Neural cell (in vitro differentiated cells): ENCODE results near the gene MRPL11. TPM values are rescaled to one million over a fixed set of nuclear protein-coding genes. Genes with fewer than 3 reads are reported as not detected.

Experiments
- H2AFZ ChIP-seq: fragments of 200-600, 300-800 bp; sonication (generic), shearing (Covaris generic); 2 replicates; pipeline ENCODE4 v1.6.0; 2014; ENCODE audit warnings: low read depth, mild to moderate bottlenecking, antibody characterized with exemption, low read length, moderate library complexity
- H3F3A ChIP-seq: fragments of 200-600 bp; shearing (Covaris generic); 2 replicates; pipeline ENCODE4 v1.6.1; 2016; ENCODE audit warnings: mild to moderate bottlenecking, moderate library complexity, mixed read lengths, antibody characterized with exemption, low read length; ENCODE audit not compliant: insufficient read depth, poor library complexity, severe bottlenecking
- H3K27ac ChIP-seq: fragments of 200-600, 300-800 bp; sonication (generic), shearing (Covaris generic); 2 replicates; pipeline ENCODE4 v1.5.1; 2014; ENCODE audit warnings: mild to moderate bottlenecking, low read length, moderate library complexity
- H3K27me3 ChIP-seq: fragments of 300-800, 200-600 bp; sonication (generic), shearing (Covaris generic); 2 replicates; pipeline ENCODE4 v1.6.0; 2014; ENCODE audit warnings: mild to moderate bottlenecking, low read depth, low read length, moderate library complexity; ENCODE audit not compliant: insufficient read depth
- H3K36me3 ChIP-seq: fragments of 300-800, 200-600 bp; sonication (generic), shearing (Covaris generic); 2 replicates; pipeline ENCODE4 v1.5.1; 2014; ENCODE audit warnings: mild to moderate bottlenecking, antibody characterized with exemption, low read length, moderate library complexity; ENCODE audit not compliant: insufficient read depth
- H3K4me2 ChIP-seq: fragments of 300-800, 200-600 bp; sonication (generic), shearing (Covaris generic); 2 replicates; pipeline ENCODE4 v1.6.0; 2014; ENCODE audit warnings: mild to moderate bottlenecking, low read length
- H3K4me3 ChIP-seq: fragments of 300-800, 200-600 bp; sonication (generic), shearing (Covaris generic); 2 replicates; pipeline ENCODE4 v1.5.1; 2014; ENCODE audit warnings: mild to moderate bottlenecking, low read length, moderate library complexity
- H3K79me2 ChIP-seq: fragments of 200-600 bp; shearing (Covaris generic); replicated peaks from 2 replicates; pipeline ENCODE4 v1.6.0; 2014; ENCODE audit warnings: mild to moderate bottlenecking, low read length, moderate library complexity; ENCODE audit not compliant: insufficient read depth
- H3K9ac ChIP-seq: fragments of 300-800, 200-600 bp; sonication (generic), shearing (Covaris generic); 2 replicates; pipeline ENCODE4 v1.6.1; 2016; ENCODE audit warnings: mild to moderate bottlenecking, low read length, mixed read lengths
- H3K9me2 ChIP-seq: fragments of 200-600 bp; shearing (Covaris generic); 2 replicates; pipeline ENCODE4 v1.6.1; 2016; ENCODE audit warnings: mild to moderate bottlenecking, low read length, mixed read lengths; ENCODE audit not compliant: insufficient read depth
- H3K9me3 ChIP-seq: fragments of 200-600, 300-800 bp; sonication (generic), shearing (Covaris generic); 2 replicates; pipeline ENCODE4 v1.6.1; 2016; ENCODE audit warnings: mild to moderate bottlenecking, mixed run types, low read length, moderate library complexity, mixed read lengths
- H4K20me1 ChIP-seq: fragments of 200-600 bp; shearing (Covaris generic); 2 replicates; pipeline ENCODE4 v1.6.1; 2016; ENCODE audit warnings: mild to moderate bottlenecking, mixed run types; ENCODE audit not compliant: insufficient read depth
- CTCF ChIP-seq: fragments of 450-650 bp; IDR thresholded peaks from 2 replicates; pipeline ENCODE4 v1.5.1; 2014; ENCODE audit warnings: antibody characterized with exemption, mild to moderate bottlenecking, moderate library complexity; ENCODE audit not compliant: poor library complexity, severe bottlenecking
- EP300 ChIP-seq: fragments of 450-650 bp; conservative IDR thresholded peaks from 2 replicates; pipeline ENCODE4 v1.6.1; 2014; ENCODE audit warnings: antibody characterized with exemption, mild to moderate bottlenecking, moderate library complexity; ENCODE audit not compliant: poor library complexity, severe bottlenecking
- EZH2 ChIP-seq: fragments of 200-600, 300-800 bp; shearing (Covaris generic), sonication (generic); IDR thresholded peaks from 2 replicates; pipeline ENCODE4 v1.6.1; 2014; ENCODE audit warnings: antibody characterized with exemption, low read length, borderline replicate concordance, mild to moderate bottlenecking; ENCODE audit not compliant: insufficient read depth, poor library complexity, severe bottlenecking
- MXI1 ChIP-seq: fragments of 450-650 bp; conservative IDR thresholded peaks from 2 replicates; pipeline ENCODE4 v1.6.1; 2014; ENCODE audit warnings: antibody characterized with exemption, mild to moderate bottlenecking; ENCODE audit not compliant: poor library complexity, severe bottlenecking
- POLR2AphosphoS5 ChIP-seq: IDR thresholded peaks from 2 replicates; pipeline ENCODE4 v1.6.1; 2012
- RAD21 ChIP-seq: fragments of 450-650 bp; conservative IDR thresholded peaks from 2 replicates; pipeline ENCODE4 v1.6.1; 2014; ENCODE audit warnings: antibody characterized with exemption, mild to moderate bottlenecking, moderate library complexity
- REST ChIP-seq: IDR thresholded peaks from 2 replicates; pipeline ENCODE4 v1.6.1; 2012; ENCODE audit warnings: borderline replicate concordance
- SMC3 ChIP-seq: fragments of 450-650 bp; conservative IDR thresholded peaks from 2 replicates; pipeline ENCODE4 v1.6.1; 2014; ENCODE audit warnings: antibody characterized with exemption, mild to moderate bottlenecking, moderate library complexity; ENCODE audit not compliant: poor library complexity
- TAF1 ChIP-seq: IDR thresholded peaks from 2 replicates; pipeline ENCODE4 v1.6.1; 2012; ENCODE audit warnings: low read depth
- polyA plus RNA-seq: library from polyadenylated mRNA; depleted of rRNA; stranded (reverse); fragments of >200 nt; gene quantifications from 2 replicates; pipeline ENCODE4 v1.2.3, GENCODE V29; 2014

MRPL11 gene
- polyA plus RNA-seq, 1 donor from 2014 or later: 50.9 TPM

GRCh38 chr11:66462911-66463310 lies 24.3 kb upstream of the MRPL11 start:
- Histone ChIP-seq H3K9me3 (no peaks in the 10 kb centered on the region), H3K79me2 (no peaks in the 10 kb centered on the region), H2AFZ (no peak overlapping the region), H3K9ac (no peak overlapping the region), H3K9me2 (no peaks in the 10 kb centered on the region), H3K4me2 (no peak overlapping the region), H3F3A (no peaks in the 10 kb centered on the region), H3K4me3 (no peak overlapping the region), H3K36me3 (no peaks in the 10 kb centered on the region), H4K20me1 (no peaks in the 10 kb centered on the region), H3K27ac (no peak overlapping the region), H3K27me3 (no peaks in the 10 kb centered on the region)
- TF ChIP-seq SMC3: no peak
- TF ChIP-seq REST: no peak
- no peak for TF ChIP-seq MXI1
- TF ChIP-seq EZH2: no peak
- TF ChIP-seq CTCF: no peak
- no peak for TF ChIP-seq EP300
- no peak for TF ChIP-seq POLR2AphosphoS5
- no peak for TF ChIP-seq RAD21
- TF ChIP-seq TAF1: no peak

- no peak for TF ChIP-seq SMC3
- no peak for TF ChIP-seq REST
- TF ChIP-seq POLR2AphosphoS5: no peak
- no peak for TF ChIP-seq MXI1
- no peak for TF ChIP-seq TAF1
- TF ChIP-seq RAD21: no peak
- no peak for TF ChIP-seq EZH2
- no peak for TF ChIP-seq CTCF
- no peak for TF ChIP-seq EP300
- no peak overlapping the region for H3K27ac ChIP-seq
Observed at GRCh38 chr11:66462010-66462409, 23.4 kb upstream of the MRPL11 start.

More at GRCh38 chr11:66462010-66462409, 23.4 kb upstream of the MRPL11 start:
- H3F3A ChIP-seq: no peaks in the 10 kb centered on the region
- no peak overlapping the region for H3K4me2 ChIP-seq
- H3K9me2 ChIP-seq: no peaks in the 10 kb centered on the region
- H3K9me3 ChIP-seq: no peaks in the 10 kb centered on the region
- H3K9ac ChIP-seq: no peak overlapping the region
- H3K79me2 ChIP-seq: no peaks in the 10 kb centered on the region
- no peaks in the 10 kb centered on the region for H3K27me3 ChIP-seq
- no peak overlapping the region for H2AFZ ChIP-seq
- no peaks in the 10 kb centered on the region for H4K20me1 ChIP-seq
- no peaks in the 10 kb centered on the region for H3K36me3 ChIP-seq
- no peak overlapping the region for H3K4me3 ChIP-seq
